HG02943 (cell line): ENCODE measurements around the gene TIMM10B.

Source experiments
- ATAC-seq: cut with Tn5 transposase; IDR thresholded peaks from one replicate; pipeline ENCODE4 v1.9.1; 2021; ENCODE audit warnings: mild to moderate bottlenecking, low read depth, moderate library complexity; ENCODE audit not compliant: unreplicated experiment

TIMM10B gene, protein sequence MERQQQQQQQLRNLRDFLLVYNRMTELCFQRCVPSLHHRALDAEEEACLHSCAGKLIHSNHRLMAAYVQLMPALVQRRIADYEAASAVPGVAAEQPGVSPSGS

DNA sequence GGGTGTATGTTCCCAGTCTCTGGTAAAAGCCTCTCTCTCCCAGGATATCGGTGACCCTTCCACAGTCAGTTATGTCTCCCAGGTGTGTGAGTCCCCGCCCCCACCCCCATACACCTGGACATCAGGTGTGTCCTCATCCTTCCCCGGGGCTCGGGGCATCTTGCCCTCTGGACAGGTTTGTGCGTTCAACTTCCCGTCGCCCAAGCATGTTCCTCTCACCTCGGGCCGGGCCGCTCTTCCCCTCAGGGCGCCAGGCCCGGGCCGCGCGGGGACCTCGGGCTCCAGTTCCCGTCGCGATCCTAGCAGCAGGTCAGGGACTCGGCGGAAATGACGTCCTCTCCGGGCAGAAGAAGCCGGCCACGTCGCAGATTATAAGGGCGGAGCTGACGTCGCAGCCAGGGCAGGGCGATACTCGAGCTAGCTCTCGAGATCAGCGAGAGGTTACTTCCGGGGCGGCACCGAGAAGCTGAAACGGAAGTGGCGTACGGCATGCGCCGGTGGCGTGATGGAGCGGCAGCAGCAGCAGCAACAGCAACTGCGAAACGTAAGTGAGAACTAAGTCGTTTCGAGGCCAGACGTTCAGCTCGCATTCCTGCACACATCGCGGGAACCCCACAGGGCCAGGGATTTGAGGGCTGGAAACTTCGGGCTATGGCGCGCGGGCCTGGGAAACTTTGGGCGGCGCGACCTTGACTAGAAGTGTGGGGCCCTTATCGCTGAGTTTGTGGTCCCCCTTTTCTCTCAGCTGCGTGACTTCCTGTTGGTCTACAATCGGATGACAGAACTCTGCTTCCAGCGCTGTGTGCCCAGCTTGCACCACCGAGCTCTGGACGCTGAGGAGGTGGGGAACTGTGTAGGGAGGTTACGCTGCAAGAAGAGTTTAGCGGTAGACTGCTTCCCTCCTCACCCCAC lies at the start of gene TIMM10B, which contains the start of gene ARFIP2:
TIMM10B (plus strand) TSS at position 490 of the 912 bp plus-strand sequence; CDS start at position 506, 16 bp downstream.
ARFIP2 (minus strand) TSS at position 320 of the 912 bp plus-strand sequence. CDS start 910 bp downstream, outside the sequence.
- ATAC-seq = peak; percentile 99

DNA sequence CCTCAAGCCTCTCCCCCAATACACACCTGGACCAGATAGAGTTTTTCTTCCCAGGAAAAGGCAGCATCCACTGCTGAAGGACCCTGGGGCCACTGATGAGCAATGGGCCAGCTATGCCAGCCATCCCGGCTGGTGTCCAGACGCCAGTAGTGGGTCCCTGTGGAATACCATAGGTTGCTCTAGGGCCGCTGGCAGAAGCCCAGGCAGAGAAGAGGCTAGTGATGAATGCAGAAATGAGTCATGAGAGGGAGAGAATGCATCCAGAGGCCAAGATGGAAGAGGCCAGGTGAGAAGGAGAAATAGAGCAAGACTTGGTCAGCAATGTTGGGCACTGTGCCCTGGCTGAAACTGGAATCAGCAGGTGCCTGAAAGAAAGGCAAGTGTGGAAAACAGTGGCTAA lies 49.4 kb upstream of the TIMM10B start:
- ATAC-seq = no peak

DNA sequence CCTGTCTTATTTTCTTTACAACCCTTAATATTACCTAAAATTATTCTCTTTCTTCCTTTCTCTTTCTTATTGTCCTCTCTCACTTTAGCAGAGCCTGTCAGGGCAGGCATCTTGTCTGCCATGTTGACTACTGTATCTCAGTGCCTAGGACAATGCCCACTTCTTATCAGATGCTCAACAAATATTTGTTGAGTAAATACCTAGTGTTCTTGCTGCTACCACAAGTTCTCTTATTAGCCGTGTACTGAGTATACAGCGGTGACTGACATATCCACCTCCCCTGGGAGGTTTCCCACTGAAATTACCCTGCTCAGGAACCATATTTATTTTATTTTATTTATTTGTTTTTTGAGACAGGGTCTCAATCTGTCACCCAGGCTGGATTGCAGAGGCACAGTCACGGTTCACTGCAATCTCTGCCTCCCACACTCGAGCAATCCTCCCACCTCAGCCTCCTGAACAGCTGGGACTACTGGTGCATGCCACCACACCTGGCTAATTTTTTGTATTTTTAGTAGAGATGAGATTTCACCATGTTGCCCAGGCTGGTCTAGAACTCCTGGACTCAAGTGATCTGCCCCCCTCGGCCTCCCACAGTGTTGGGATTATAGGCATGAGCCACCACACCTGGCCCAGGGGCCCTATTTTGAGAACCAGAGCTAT lies 47.2 kb upstream of the TIMM10B start:
- no peak for ATAC-seq

DNA sequence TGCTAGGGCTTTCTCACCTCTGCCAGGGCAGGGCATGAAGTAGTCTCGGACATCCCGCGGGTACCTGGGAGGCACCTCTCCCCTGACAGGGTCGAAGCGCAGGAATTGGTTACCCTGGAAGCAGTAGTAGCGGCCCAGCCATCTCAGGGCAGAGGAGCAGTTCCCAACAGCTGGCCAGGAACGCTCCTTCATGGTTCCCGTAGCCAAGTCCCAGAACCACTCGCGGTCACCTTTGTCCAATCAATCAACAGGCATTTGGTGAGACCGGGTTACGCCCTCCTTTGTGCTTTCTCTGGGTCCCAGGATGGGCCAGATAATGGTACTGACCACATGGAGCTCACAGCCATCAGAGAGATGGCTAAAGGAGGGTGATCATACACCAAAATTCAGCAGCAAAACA lies 43.9 kb upstream of the TIMM10B start:
- no peak for ATAC-seq

DNA sequence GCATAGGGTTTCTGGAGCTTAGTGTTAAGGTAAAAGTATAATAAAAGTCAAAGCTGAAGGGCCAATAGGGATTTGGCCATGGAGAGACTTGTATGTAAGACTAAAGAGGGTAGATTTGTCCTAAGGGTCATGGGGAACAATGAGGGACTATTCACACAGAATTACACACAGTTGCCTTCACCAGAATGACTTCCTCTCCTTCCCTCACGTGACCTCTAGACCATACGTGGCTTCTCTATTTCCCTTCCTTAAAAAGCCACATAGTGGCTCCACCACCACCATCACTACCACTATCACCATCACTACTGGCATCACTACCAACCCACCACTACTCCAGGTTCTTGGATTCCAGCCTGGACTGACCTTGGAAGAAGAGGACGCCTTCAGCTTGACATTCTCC lies 43.3 kb upstream of the TIMM10B start:
- no peak for ATAC-seq

DNA sequence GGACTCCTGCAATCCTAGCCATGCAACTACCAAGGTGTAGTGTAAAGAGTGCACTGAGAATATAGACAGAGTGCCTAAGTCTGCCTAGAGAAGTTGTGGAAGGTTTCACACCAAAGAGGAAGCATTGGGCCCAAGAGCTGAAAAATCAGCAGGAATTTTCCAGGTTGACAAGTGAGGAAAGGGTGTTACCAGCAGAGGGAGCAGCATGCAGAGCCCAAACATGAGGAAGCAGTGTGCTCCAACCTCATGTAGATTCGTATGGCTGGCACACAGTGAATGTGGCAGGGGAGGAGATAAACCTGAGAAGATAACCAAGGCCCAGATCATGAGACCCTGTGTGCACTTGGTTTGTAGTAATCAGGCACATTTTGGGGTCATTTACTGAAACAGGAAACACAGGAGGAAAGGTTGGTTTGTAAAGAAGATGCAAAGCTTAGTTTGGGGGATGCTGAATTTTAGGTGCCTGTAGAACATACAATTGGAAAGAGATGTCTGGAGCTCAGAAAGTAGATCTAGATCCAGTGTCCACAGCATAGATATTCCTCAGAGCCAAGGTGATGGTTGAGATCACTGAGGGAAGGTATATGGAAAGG lies 42.2 kb upstream of the TIMM10B start:
- no peak for ATAC-seq

DNA sequence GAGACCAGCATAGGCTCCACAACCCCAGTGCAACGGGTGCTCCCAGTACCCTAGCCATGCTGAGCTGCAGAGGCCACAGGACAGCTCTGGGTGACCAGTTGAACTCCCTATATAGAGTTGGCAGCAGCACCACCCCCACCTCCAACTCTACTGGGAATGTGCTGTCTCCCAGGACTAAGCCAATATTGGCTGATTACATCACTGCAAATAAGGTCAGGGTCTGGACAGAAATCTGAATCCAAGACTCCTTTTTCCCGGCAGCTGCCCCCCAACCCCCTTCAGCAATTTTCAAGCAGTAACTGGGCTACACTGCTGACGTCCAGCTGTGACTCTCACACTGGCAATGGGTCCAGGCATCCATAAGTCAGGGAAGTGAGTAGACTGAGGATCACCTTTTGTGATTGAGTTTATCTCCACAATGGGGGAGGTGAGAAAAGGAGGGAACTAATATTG lies 40.4 kb upstream of the TIMM10B start, which contains the start of gene HPX:
HPX (minus strand) TSS at position 82 of the 453 bp plus-strand sequence; CDS start at position 58, 24 bp downstream.
- ATAC-seq = no peak

DNA sequence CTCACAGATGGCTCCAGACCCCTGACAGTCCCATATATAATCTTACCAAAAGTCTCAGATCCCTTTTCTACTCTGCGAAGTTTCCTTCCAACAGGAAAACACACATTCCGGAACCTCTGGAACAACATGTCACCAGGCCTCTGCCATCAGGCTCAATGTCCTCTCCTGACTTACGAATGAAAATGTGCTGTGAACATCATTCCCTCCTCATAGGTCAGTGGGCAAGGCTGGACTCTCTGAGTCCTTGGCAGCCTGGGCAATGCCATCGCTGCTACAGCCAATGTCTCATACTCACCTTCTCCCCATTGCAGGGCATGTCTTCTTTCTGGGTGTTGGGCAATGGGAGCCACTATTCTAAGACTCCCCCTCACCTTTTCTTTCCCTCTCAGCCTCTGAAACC lies 38.9 kb upstream of the TIMM10B start:
- no peak for ATAC-seq

DNA sequence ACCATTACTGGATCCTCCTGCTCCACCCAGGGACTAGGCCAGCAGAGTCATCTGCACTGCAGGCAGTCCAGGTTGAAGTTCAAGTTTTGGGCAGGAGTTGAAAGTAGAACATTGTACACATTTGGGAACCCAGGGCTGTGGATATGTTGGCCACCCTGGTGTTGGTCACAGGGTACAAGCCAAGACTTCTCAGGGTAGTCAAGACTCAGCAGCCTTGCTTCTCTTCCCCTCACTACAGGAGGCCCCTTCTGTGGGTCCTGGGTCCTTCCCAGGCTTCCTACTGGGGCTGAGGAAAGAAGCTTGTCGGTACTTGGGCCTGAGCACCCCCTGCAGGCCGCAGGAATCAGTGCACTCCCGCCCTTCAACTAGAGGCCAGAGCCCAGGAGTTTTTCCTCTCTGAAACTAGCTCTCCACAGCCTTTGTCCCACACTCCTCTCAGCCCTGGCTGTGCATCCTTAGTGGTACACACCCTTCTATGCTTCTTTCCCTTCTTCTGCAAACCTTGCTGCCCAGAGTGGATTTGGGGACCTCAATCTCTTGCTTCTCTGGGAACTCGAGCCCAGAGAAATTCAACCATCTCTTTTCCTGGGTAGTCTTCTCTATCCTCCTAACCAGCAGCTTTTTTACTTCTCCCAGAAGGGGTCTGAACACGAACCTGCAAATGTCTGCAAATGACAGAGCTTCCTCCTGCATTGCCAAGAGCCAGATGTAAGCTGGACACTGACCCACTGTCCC lies 37.9 kb upstream of the TIMM10B start:
- ATAC-seq = peak; percentile 62

DNA sequence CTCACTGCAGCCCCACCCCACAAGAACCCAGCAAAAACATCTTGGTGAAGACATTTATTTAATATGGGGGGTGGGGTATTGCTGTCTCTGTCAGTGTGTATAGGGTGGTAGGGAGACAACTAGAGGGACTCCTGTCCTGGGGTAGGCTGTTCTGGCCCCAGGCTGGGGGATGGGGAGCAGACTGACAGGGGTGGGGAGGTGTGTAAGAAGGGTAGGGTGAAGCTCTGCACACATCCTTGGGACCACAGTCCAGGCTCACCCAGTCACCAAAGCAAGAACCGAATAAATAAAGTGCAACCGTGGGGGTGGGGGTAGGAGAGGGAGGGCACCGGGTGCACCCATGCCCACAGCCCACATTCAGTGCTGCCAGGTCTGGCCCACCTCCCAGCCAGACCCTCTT lies 32.7 kb upstream of the TIMM10B start:
- no peak for ATAC-seq

DNA sequence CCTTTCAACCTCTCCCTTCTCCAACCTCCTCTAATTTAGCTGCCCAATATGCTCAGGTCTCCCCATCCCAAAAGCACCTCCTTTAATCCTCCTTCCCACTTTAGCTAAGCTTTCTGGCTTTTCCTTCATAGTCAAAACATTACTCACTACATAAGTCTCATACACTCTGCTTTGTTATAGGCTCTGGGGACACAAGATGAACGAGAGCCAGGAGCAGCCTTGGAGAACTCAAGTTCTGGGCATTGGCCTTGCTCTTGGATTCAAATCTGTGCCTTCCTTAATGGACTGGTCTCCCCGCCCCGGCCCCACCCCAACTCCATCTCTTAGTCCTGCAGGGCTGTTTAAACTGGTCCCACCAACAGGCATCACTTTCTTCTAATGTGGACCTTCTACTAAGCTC lies 29.1 kb upstream of the TIMM10B start:
- ATAC-seq = no peak

DNA sequence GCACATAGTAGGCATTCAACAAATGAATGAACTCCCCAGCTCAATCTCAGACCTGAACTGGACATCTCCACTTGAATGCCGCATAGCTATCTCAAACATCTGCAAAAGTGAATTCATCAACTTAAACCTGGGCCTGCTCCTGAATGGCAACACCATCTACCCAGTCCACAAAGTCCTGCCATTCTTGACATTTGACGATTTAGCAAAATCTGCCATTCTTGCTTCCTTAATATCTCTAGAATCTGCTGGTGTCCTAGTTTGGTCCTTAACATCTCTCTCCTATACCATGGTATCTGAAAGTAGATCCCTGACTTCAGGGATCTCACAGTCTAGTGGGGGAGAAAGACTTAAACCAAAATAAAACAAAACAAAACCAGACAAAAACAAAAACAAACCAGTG lies 28.1 kb upstream of the TIMM10B start:
- no peak for ATAC-seq

DNA sequence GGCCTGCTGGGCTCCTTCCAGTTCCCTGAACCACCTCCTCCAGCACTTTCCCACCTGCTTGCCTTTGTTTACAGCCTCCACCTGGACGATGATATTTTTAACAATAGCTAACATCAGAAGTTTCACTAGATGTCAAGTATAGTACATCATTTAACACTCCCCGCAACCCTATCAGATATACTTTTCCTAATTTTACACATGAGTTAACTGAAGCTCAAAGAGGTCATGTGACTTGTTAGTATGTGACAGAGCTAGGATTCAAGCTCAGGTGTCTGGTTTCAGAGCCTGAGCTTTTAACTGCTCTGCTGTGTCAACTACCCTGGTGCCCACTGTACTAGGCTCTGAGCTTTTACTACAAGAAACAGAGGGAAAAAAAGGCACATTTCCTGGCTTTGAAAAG lies 26.2 kb upstream of the TIMM10B start:
- no peak for ATAC-seq

DNA sequence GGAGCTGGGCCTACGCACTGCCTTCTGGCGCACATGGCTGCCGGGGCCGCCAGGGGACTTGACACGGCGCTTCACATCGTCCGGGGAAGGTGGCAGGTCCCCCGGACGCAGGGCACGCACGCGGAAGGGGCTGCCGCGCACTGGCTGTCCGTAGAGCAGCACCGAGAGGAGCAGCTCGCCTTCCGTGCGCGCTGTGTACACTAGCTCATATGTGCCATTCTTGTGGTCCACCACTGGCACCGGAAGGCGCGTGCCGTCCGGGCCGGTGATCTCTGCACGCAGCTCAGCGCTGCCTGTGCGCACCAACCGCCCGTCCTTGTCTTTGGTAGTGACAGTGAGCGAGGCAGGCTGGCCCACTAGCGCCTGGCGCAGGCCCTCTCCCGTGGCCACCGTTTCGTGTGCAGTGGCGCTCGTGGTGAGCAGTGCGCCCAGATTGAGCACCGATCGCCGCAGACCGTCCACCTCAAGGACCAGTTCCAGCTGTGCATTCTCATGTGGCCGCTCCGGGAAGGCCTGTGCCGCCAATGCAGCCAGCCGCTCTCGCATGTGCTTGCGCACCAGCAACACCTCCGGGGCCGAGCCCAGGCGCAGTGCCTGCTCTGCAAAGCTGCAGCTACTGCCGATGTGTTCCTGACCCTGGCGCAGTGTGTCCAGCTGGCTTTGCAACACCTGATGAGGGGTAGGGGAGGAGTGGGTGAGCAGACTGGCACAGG lies 24.8 kb upstream of the TIMM10B start:
- ATAC-seq = no peak

DNA sequence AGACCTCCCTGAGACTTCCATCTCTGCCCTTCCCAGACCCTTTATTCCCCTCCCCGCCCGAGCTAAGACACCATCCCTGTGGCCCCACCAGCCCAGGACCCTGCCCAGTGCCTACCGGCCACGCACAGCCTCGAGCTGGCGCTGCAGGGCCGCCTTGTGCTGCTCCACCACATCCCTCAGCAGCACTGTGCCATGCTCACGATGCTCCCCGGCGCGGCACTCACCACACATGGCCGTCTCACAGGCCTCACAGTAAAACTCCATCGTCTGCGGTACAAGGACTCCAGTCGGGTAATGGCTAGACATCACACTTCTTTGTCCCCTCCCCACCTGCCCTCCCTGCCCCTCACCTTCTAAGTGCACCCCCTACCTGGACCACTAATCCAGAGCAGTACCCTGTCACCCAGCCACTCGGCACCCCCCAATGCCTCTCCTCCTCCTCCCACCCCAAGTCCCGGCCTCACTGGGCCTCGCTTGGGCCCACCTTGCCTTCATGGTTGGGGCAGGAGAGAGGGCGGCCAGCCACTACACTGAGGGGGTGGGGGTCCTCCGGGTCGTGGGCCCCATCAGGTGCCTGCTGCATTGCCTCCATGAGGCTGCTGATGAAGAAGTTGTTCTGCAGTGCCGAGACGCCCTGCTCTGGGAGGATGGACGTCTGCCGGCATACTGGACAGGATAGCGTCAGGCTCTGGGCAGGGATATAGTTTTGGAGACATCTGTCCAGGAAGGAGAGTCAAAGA lies 23.6 kb upstream of the TIMM10B start:
- no peak for ATAC-seq

DNA sequence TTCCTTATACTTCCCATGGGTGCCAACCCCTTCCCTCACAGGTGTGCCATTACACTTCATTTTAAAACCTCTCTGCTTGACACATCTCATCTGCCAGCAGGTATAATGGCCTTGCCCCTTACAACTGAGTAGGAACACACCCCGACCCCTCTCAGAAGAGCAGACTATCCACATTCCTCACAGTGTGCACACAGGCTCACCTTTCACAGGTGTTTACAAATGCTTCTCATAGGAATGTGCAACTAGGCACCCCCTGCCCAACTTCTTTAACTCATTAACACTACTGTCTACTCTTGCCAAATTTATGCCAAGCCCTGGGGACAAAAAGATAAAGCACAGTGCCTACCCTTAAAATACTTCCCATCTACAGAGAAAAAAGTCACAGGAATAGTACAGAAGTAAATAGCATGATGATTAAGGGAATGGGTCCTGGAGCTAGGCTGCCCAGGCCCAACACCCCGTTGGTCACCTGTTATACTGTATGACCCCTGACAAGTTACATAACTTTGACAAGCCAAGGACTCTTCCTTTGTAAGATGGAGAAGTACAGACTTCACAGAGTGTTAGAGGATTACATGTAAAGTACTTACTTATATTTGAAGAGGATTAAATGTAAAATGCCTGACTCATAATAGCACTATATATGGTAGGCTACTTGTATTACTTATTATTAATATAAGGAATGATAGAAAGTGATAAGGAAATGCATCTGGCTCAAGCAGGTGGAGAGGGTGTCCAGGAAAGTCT lies 22.8 kb upstream of the TIMM10B start:
- ATAC-seq = no peak

DNA sequence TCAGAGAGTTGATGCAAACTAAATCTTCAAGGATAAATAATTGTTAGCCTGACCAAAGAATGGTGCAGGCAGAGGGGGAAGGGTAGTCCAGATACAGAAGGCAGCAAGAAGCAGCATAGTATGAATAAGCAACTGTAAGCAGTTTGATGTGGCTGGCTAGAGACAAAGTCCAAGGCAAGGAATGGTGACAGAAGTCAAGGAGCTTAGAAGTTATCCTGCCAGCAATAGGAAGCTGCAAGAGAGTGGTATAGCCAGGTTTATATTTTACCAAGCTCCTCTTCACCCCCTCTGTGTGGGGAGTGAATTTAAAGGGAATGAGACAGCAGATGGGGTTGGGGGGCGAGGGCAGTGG lies 22.2 kb upstream of the TIMM10B start:
- no peak for ATAC-seq
